GM23248 (cell line): Measurements from ENCODE around the gene ZNF407. TPM values are rescaled to one million over a fixed set of nuclear protein-coding genes. Genes with fewer than 3 reads are reported as not detected.
"Not testable (repeated sequence)": the region's sequence is repeated elsewhere in the genome, so short reads cannot be mapped to it uniquely, and the experiment has no call there.

Source experiments
- DNase-seq: peaks from one replicate; pipeline ENCODE4 v3.0.0-alpha.2; 2015
- H2AFZ ChIP-seq: fragments of 200-600 bp; sonication (generic); 2 replicates; pipeline ENCODE4 v1.6.1; 2016; ENCODE audit warnings: antibody characterized with exemption
- H3F3A ChIP-seq: fragments of 200-600 bp; sonication (generic); 2 replicates; pipeline ENCODE4 v1.6.1; 2016; ENCODE audit warnings: mild to moderate bottlenecking, antibody characterized with exemption, mixed run types; ENCODE audit not compliant: insufficient read depth
- H3K27ac ChIP-seq: fragments of 200-600 bp; sonication (generic); 2 replicates; pipeline ENCODE4 v1.5.1; 2016; ENCODE audit warnings: mild to moderate bottlenecking
- H3K27me3 ChIP-seq: fragments of 200-600 bp; sonication (generic); replicated peaks from 2 replicates; pipeline ENCODE4 v1.6.1; 2016; ENCODE audit warnings: mild to moderate bottlenecking; ENCODE audit not compliant: insufficient read depth
- H3K36me3 ChIP-seq: fragments of 200-600 bp; sonication (generic); 2 replicates; pipeline ENCODE4 v1.6.1; 2016; ENCODE audit warnings: low read depth, mild to moderate bottlenecking
- H3K4me1 ChIP-seq: fragments of 200-600 bp; sonication (generic); 2 replicates; pipeline ENCODE4 v1.6.1; 2016; ENCODE audit warnings: mild to moderate bottlenecking; ENCODE audit not compliant: insufficient read depth
- H3K4me2 ChIP-seq: fragments of 200-600 bp; sonication (generic); one replicate; pipeline ENCODE4 v1.6.1; 2016; ENCODE audit warnings: mild to moderate bottlenecking; ENCODE audit not compliant: unreplicated experiment
- H3K4me3 ChIP-seq: fragments of 200-600 bp; sonication (generic); 2 replicates; pipeline ENCODE4 v1.5.1; 2016; ENCODE audit warnings: mild to moderate bottlenecking
- H3K79me2 ChIP-seq: fragments of 200-600 bp; sonication (generic); 2 replicates; pipeline ENCODE4 v1.6.1; 2016; ENCODE audit warnings: mild to moderate bottlenecking; ENCODE audit not compliant: insufficient read depth
- H3K9ac ChIP-seq: fragments of 200-600 bp; sonication (generic); 2 replicates; pipeline ENCODE4 v1.6.1; 2016; ENCODE audit warnings: mild to moderate bottlenecking
- H3K9me2 ChIP-seq: fragments of 200-600 bp; sonication (generic); 2 replicates; pipeline ENCODE4 v1.6.1; 2016; ENCODE audit warnings: mixed run types, mild to moderate bottlenecking, moderate library complexity; ENCODE audit not compliant: insufficient read depth
- H3K9me3 ChIP-seq: fragments of 200-600 bp; sonication (generic); one replicate; pipeline ENCODE4 v1.6.1; 2017; ENCODE audit warnings: low read depth
- H4K20me1 ChIP-seq: fragments of 200-600 bp; sonication (generic); 2 replicates; pipeline ENCODE4 v1.6.0; 2016; ENCODE audit not compliant: insufficient read depth
- EZH2 ChIP-seq: fragments of 200-600 bp; sonication (generic); IDR thresholded peaks from 2 replicates; pipeline ENCODE4 v1.6.1; 2018; ENCODE audit warnings: antibody characterized with exemption, mild to moderate bottlenecking; ENCODE audit not compliant: insufficient read depth, poor library complexity, severe bottlenecking
- EZH2phosphoT487 ChIP-seq: fragments of 200-600 bp; sonication (generic); IDR thresholded peaks from 2 replicates; pipeline ENCODE4 v1.6.1; 2018; ENCODE audit warnings: antibody characterized with exemption, moderate library complexity, mild to moderate bottlenecking, low read depth; ENCODE audit not compliant: insufficient read depth
- WGBS, 2 experiments: methylation state at CpG; one replicate each; pipeline ENCODE4 v1.1.6; 2015 to 2017; ENCODE audit warnings: low lambda C conversion rate in 2 of 2, low coverage in 1 of 2; ENCODE audit errors: missing lambda C conversion rate in 2 of 2; 5-methylcytosine and 5-hydroxymethylcytosine counted together
- in situ Hi-C: fragments of 300-500 bp; cut with MboI; formaldehyde crosslinking; loops from 2 replicates; pipeline ENCODE4 v1.15.0; 2020
- polyA plus RNA-seq: library from polyadenylated mRNA; unstranded; fragments of >200 nt; fragmentation: Nextera tagmentation; extraction: Ambion mirVana; gene quantifications from 2 replicates; pipeline ENCODE4 v1.2.1, GENCODE V29; 2016
- total RNA-seq: library from RNA; depleted of rRNA; stranded (reverse); fragments of >200 nt; shearing (Covaris generic); gene quantifications from 2 replicates; pipeline ENCODE4 v1.2.3, GENCODE V29; 2014

Gene ZNF407
- total and polyA plus RNA-seq, 2 experiments from 2014 or later = 2.6 to 6.3 TPM

- no peak overlapping the region for H3K27ac ChIP-seq
- no peak for TF ChIP-seq EZH2phosphoT487
- H3K9me3 ChIP-seq = no peaks in the 10 kb centered on the region
- no peaks in the 10 kb centered on the region for H3K36me3 ChIP-seq
- no peak overlapping the region for H3K4me2 ChIP-seq
- no peaks in the 10 kb centered on the region for H3K9me2 ChIP-seq
- no peaks in the 10 kb centered on the region for H3K4me1 ChIP-seq
- peaks cover 10% of the 10 kb centered on the region for H3K27me3 ChIP-seq
- no peaks in the 10 kb centered on the region for H3K79me2 ChIP-seq
- H2AFZ ChIP-seq = no peak overlapping the region
- in situ Hi-C loops = loop anchor here (25.0 kb wide), 1 partner anchor 375 kb away; no protein-coding TSS in a partner anchor
- WGBS, 2 experiments = 30 to 39% methylated on average over 4 of the region's 4 CpGs
- H3K4me3 ChIP-seq = no peak overlapping the region
- DNase-seq = no peak
- H4K20me1 ChIP-seq = no peaks in the 10 kb centered on the region
- H3K9ac ChIP-seq = no peak overlapping the region
- H3F3A ChIP-seq = no peaks in the 10 kb centered on the region
Observed at GRCh38 chr18:74562775-74563174, 34.9 kb upstream of the ZNF407 start.

- no peak overlapping the region for H3K4me2 ChIP-seq
- H3F3A ChIP-seq = no peaks in the 10 kb centered on the region
- no peaks in the 10 kb centered on the region for H3K79me2 ChIP-seq
- H3K4me3 ChIP-seq = no peak overlapping the region
- H3K9me2 ChIP-seq = no peaks in the 10 kb centered on the region
- in situ Hi-C loops = loop anchor here (25.0 kb wide), 1 partner anchor 377 kb away; no protein-coding TSS in a partner anchor
- no peaks in the 10 kb centered on the region for H3K4me1 ChIP-seq
- no peak overlapping the region for H2AFZ ChIP-seq
- no peak overlapping the region for H3K27ac ChIP-seq
- WGBS, 2 experiments = 59 to 61% methylated on average over 3 of the region's 3 CpGs
- peaks cover 10% of the 10 kb centered on the region for H3K27me3 ChIP-seq
- no peak overlapping the region for H3K9ac ChIP-seq
- no peaks in the 10 kb centered on the region for H4K20me1 ChIP-seq
- no peak for DNase-seq
- H3K9me3 ChIP-seq = no peaks in the 10 kb centered on the region
- H3K36me3 ChIP-seq = no peaks in the 10 kb centered on the region
- no peak for TF ChIP-seq EZH2
- TF ChIP-seq EZH2phosphoT487 = no peak
Observed at GRCh38 chr18:74563999-74564398, 33.7 kb upstream of the ZNF407 start.

DNA sequence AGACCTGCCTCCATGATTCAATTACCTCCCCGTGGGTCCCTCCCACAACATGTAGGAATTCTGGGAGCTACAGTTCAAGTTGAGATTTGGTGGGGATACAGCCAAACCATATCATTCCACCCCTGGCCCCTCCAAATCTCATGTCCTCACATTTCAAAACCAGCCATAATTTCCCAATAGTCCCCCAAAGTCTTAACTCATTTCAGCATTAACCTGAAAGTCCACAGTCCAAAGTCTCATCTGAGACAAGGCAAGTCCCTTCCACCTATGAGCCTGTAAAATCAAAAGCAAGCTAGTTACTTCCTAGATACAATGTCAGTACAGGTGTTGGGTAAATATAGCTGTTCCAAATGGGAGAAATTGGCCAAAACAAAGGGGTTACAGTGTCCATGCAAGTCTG lies 32.5 kb upstream of the ZNF407 start:
- not testable (repeated sequence) for DNase-seq, H2AFZ ChIP-seq, H3K9me2 ChIP-seq, H3K36me3 ChIP-seq, H3K9me3 ChIP-seq, H3K27me3 ChIP-seq, H3K4me1 ChIP-seq, H3K9ac ChIP-seq, H4K20me1 ChIP-seq, H3K4me2 ChIP-seq, H3K79me2 ChIP-seq, H3K4me3 ChIP-seq, H3F3A ChIP-seq, H3K27ac ChIP-seq
- WGBS, 2 experiments = 50 to 74% methylated on average over 1 of the region's 1 CpG
- in situ Hi-C loops = loop anchor here (25.0 kb wide), 1 partner anchor 378 kb away; no protein-coding TSS in a partner anchor

GRCh38 chr18:74565993-74566392 lies 31.7 kb upstream of the ZNF407 start:
- not testable (repeated sequence) for H3K4me3 ChIP-seq, H3K9ac ChIP-seq, H2AFZ ChIP-seq, H4K20me1 ChIP-seq, DNase-seq, H3K4me2 ChIP-seq, H3K4me1 ChIP-seq, H3K9me3 ChIP-seq, H3F3A ChIP-seq, H3K27ac ChIP-seq, H3K27me3 ChIP-seq, H3K79me2 ChIP-seq, H3K36me3 ChIP-seq, H3K9me2 ChIP-seq
- WGBS, 2 experiments = 34 to 49% methylated on average over 3 of the region's 3 CpGs
- in situ Hi-C loops = loop anchor here (25.0 kb wide), 1 partner anchor 379 kb away; no protein-coding TSS in a partner anchor

DNA sequence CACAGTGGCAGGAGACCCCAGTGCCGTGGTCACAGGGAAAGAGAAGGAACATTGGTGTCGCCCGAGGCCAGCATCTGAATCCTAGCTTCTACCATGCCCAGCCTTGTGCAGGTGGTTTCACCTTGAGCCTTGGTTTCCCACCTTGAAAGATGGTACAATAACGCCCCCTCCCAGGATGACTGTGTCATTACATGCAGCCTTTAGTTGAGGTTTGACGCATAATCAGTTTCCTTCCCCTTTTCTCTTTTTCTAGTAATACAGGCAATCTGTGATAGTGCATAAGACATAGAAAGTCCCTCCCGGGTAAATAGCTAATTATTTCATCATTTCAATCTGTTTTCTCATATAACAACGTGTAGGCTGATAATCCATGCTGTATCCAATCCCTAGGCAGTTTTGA lies 29.8 kb upstream of the ZNF407 start:
- Histone ChIP-seq H2AFZ (no peak overlapping the region), H3K4me3 (no peak overlapping the region), H3K36me3 (no peaks in the 10 kb centered on the region), H4K20me1 (no peaks in the 10 kb centered on the region), H3K27me3 (peaks cover 5% of the 10 kb centered on the region; the same call in 1 of the 2 replicates), H3K9ac (no peak overlapping the region), H3K4me1 (no peaks in the 10 kb centered on the region), H3K27ac (no peak overlapping the region), H3K9me2 (no peaks in the 10 kb centered on the region), H3K79me2 (no peaks in the 10 kb centered on the region), H3K9me3 (no peaks in the 10 kb centered on the region), H3F3A (no peaks in the 10 kb centered on the region), H3K4me2 (no peak overlapping the region)
- in situ Hi-C loops = loop anchor here (25.0 kb wide), 1 partner anchor 381 kb away; no protein-coding TSS in a partner anchor
- WGBS, 2 experiments = 40 to 43% methylated on average over 7 of the region's 7 CpGs
- no peak for DNase-seq
- TF ChIP-seq EZH2phosphoT487 = no peak
- TF ChIP-seq EZH2 = no peak
